Keratinocyte (primary cell): ENCODE measurements around the gene MCAM. TPM values are rescaled to one million over a fixed set of nuclear protein-coding genes. Genes with fewer than 3 reads are reported as not detected.

Experiments used
- DNase-seq: peaks from one replicate; pipeline ENCODE4 v3.0.0-alpha.2; 2011; ENCODE audit warnings: low read depth, missing footprints, low spot score
- FAIRE-seq: peaks from 2 replicates; lab custom pipeline; 2011; peaks lifted over from hg19 to GRCh38; lab: Jason Lieb, UNC
- H2AFZ ChIP-seq: 2 replicates; pipeline ENCODE4 v1.6.0; 2012; ENCODE audit warnings: low read length, control low read depth, inconsistent platforms; ENCODE audit not compliant: control insufficient read depth
- H3K27ac ChIP-seq: 2 replicates; pipeline ENCODE4 v1.5.1; 2011; ENCODE audit warnings: low read length; ENCODE audit not compliant: control insufficient read depth, insufficient read depth
- H3K27me3 ChIP-seq: 3 replicates; pipeline ENCODE4 v1.6.0; 2011; ENCODE audit warnings: low read length; ENCODE audit not compliant: control insufficient read depth, insufficient read depth; ENCODE audit errors: extremely low read depth
- H3K36me3 ChIP-seq, 2 experiments: 2 replicates in 1 of 2; 3 replicates in 1 of 2; pipeline ENCODE4 v1.5.1; 2011; ENCODE audit warnings: low read length in 2 of 2, mild to moderate bottlenecking in 1 of 2; ENCODE audit not compliant: control insufficient read depth in 2 of 2, insufficient read depth in 2 of 2; ENCODE audit errors: extremely low read depth in 1 of 2
- H3K4me1 ChIP-seq: 3 replicates; pipeline ENCODE4 v1.5.1; 2011; ENCODE audit warnings: low read length; ENCODE audit not compliant: control insufficient read depth, insufficient read depth; ENCODE audit errors: extremely low read depth
- H3K4me2 ChIP-seq: 3 replicates; pipeline ENCODE4 v1.6.0; 2011; ENCODE audit warnings: low read depth, low read length; ENCODE audit not compliant: control insufficient read depth, insufficient read depth; ENCODE audit errors: extremely low read depth
- H3K4me3 ChIP-seq, 3 experiments: fragments of 200-600 bp in 1 of 3; sonication (generic) in 1 of 3; 2 replicates in 2 of 3; 3 replicates in 1 of 3; pipeline ENCODE4 v1.5.1; 2011 to 2016; ENCODE audit warnings: low read length in 3 of 3, mild to moderate bottlenecking in 3 of 3, control low read depth in 2 of 3, inconsistent platforms in 1 of 3, low read depth in 1 of 3, mixed read lengths in 1 of 3, mixed run types in 1 of 3, moderate library complexity in 1 of 3; ENCODE audit not compliant: control insufficient read depth in 2 of 3, insufficient read depth in 2 of 3; ENCODE audit errors: extremely low read depth in 1 of 3
- H3K79me2 ChIP-seq: 2 replicates; pipeline ENCODE4 v1.6.0; 2012; ENCODE audit warnings: low read length; ENCODE audit not compliant: control insufficient read depth, insufficient read depth
- H3K9ac ChIP-seq: 3 replicates; pipeline ENCODE4 v1.6.0; 2011; ENCODE audit warnings: low read length; ENCODE audit not compliant: control insufficient read depth, insufficient read depth; ENCODE audit errors: extremely low read depth
- H3K9me1 ChIP-seq: 3 replicates; pipeline ENCODE4 v1.6.0; 2011; ENCODE audit warnings: low read length; ENCODE audit not compliant: control insufficient read depth, insufficient read depth; ENCODE audit errors: extremely low read depth
- H3K9me3 ChIP-seq: 2 replicates; pipeline ENCODE4 v1.5.1; 2012; ENCODE audit warnings: low read depth, low read length; ENCODE audit not compliant: control insufficient read depth
- H4K20me1 ChIP-seq: 3 replicates; pipeline ENCODE4 v1.6.0; 2011; ENCODE audit warnings: low read length; ENCODE audit not compliant: control insufficient read depth, insufficient read depth; ENCODE audit errors: extremely low read depth
- EZH2 ChIP-seq: IDR thresholded peaks from one replicate; pipeline ENCODE4 v1.6.1; 2012; ENCODE audit warnings: inconsistent platforms, mild to moderate bottlenecking, low read length, moderate library complexity
- dilution Hi-C: fragments of 300-500 bp; cut with MboI; formaldehyde crosslinking; loops from one replicate; pipeline ENCODE4 v1.7.0; 2020; ENCODE audit warnings: low sequenced_read_pairs; ENCODE audit not compliant: extremely low pct_ligation_motif_present
- polyA plus RNA-seq, 5 experiments: library from polyadenylated mRNA; depleted of rRNA in 3 of 5; stranded (reverse) in 3 of 5; stranded (forward) in 1 of 5; unstranded in 1 of 5; fragments of >200 nt; gene quantifications; 1 replicate in 1 of 5; 2 replicates in 3 of 5; 3 replicates in 1 of 5; pipeline versions ENCODE4 v1.2.1 to v1.2.3, GENCODE V29; 2011 to 2012; ENCODE audit warnings: missing spikeins in 2 of 5, low read depth in 1 of 5, low replicate concordance in 1 of 5
- TF ChIP-seq, protein P1 (sequence below), 3 experiments: IDR thresholded peaks in 1 of 3; conservative IDR thresholded peaks in 1 of 3; optimal IDR thresholded peaks in 1 of 3; 2 replicates in 2 of 3; 3 replicates in 1 of 3; pipeline versions ENCODE3 to v1.5.1; 2011; ENCODE audit warnings: low read length in 3 of 3, mild to moderate bottlenecking in 3 of 3, moderate library complexity in 2 of 3, control low read depth in 1 of 3, inconsistent platforms in 1 of 3; ENCODE audit not compliant: insufficient read depth in 2 of 3; ENCODE audit errors: extremely low read depth in 1 of 3

Gene MCAM
- polyA plus RNA-seq, 1 donor (not counting 4 experiments of a cell fraction or from before 2014, with no cell fraction given), result 8.5 TPM

DNA sequence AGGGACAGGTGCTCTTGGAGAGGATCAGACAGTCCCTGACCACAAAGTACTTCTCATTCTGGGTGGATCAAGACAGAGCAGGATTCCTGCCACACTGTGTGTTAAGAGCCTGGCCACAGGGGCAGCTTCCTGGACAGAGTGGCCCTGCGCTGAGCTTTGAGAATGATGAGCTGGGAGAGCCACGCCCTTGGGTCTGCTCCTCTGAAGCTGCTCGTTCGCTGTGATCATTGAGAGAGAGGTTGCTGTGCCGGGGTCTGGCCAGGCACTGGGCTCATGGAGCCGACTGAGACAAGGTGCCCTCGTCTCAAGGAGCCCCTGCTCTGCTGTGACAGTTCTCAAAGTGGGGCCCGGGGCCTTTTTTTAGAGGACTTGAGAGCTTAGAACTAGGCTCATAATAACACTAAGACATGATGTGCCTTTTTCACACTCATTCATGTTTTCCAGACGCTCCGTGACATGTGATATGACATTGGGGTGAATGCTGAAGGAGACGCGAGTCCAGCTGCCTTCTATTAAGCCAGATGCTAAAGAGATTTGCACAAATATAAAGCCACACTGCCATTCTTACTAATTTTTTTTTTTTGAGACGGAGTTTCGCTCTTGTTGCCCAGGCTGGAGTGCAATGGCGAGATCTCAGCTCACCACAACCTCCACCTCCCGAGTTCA lies 31.1 kb upstream of the MCAM start:
- no peak for DNase-seq
- no peak overlapping the region for H3K9ac ChIP-seq
- dilution Hi-C loops, result no loop called here
- H3K27ac ChIP-seq, result no peak overlapping the region
- no peak overlapping the region for H3K4me3 ChIP-seq
- peaks cover 9% of the 10 kb centered on the region for H3K27me3 ChIP-seq
- no peaks in the 10 kb centered on the region for H3K9me3 ChIP-seq
- FAIRE-seq, result no peak
- H3K4me1 ChIP-seq, result no peaks in the 10 kb centered on the region
- H3K4me2 ChIP-seq, result no peak overlapping the region
- H3K79me2 ChIP-seq, result no peaks in the 10 kb centered on the region
- TF ChIP-seq EZH2, result no peak
- TF ChIP-seq, protein P1, sequence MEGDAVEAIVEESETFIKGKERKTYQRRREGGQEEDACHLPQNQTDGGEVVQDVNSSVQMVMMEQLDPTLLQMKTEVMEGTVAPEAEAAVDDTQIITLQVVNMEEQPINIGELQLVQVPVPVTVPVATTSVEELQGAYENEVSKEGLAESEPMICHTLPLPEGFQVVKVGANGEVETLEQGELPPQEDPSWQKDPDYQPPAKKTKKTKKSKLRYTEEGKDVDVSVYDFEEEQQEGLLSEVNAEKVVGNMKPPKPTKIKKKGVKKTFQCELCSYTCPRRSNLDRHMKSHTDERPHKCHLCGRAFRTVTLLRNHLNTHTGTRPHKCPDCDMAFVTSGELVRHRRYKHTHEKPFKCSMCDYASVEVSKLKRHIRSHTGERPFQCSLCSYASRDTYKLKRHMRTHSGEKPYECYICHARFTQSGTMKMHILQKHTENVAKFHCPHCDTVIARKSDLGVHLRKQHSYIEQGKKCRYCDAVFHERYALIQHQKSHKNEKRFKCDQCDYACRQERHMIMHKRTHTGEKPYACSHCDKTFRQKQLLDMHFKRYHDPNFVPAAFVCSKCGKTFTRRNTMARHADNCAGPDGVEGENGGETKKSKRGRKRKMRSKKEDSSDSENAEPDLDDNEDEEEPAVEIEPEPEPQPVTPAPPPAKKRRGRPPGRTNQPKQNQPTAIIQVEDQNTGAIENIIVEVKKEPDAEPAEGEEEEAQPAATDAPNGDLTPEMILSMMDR (optimal IDR thresholded peaks at IDR 0.05 in 1 of 3, IDR thresholded peaks at IDR 0.05 in 1 of 3, conservative IDR thresholded peaks at IDR 0.05 in 1 of 3; ENCODE audit: extremely low read depth in 1 of 3, insufficient read depth in 2 of 3, low read length in 3 of 3), result no peak
- no peaks in the 10 kb centered on the region for H3K36me3 ChIP-seq
- no peak overlapping the region for H2AFZ ChIP-seq
- no peaks in the 10 kb centered on the region for H4K20me1 ChIP-seq
- H3K9me1 ChIP-seq, result no peaks in the 10 kb centered on the region

DNA sequence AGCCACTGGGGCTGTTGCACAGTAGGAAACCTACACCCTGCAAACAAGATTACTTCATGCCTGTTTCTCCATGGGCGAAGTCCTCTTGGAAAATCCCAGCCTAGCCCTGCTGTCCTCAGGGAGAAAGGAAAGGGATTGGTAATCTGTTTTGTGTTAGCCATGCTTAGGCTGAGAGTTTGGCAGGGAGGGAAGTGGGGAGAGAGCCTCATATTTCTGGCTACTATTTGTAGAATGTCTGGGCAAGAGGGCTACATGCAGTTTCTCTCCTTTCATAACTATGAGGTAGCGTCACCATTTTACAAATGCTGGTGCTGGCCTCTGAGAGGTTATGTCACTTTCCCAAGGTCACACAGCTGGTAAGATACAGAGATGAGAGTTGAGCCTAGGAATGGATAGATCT lies 30.3 kb upstream of the MCAM start:
- dilution Hi-C loops, result no loop called here
- no peak for FAIRE-seq
- H3K27ac ChIP-seq, result no peak overlapping the region

More for the DNA sequence above, 30.3 kb upstream of the MCAM start:
- TF ChIP-seq EZH2, result no peak
- TF ChIP-seq, protein P1 (optimal IDR thresholded peaks at IDR 0.05 in 1 of 3, IDR thresholded peaks at IDR 0.05 in 1 of 3, conservative IDR thresholded peaks at IDR 0.05 in 1 of 3; ENCODE audit: extremely low read depth in 1 of 3, insufficient read depth in 2 of 3, low read length in 3 of 3), result no peak
- Histone ChIP-seq H3K4me2 (no peak overlapping the region), H4K20me1 (no peaks in the 10 kb centered on the region), H3K27me3 (peaks cover 11% of the 10 kb centered on the region), H3K4me1 (no peaks in the 10 kb centered on the region), H3K9me1 (no peaks in the 10 kb centered on the region), H2AFZ (no peak overlapping the region), H3K36me3 (no peaks in the 10 kb centered on the region), H3K79me2 (no peaks in the 10 kb centered on the region), H3K9me3 (no peaks in the 10 kb centered on the region), H3K4me3 (no peak overlapping the region), H3K9ac (no peak overlapping the region)
- DNase-seq, result no peak
